Gastroesophageal sphincter (tissue), 4 donors: ENCODE measurements around the gene SENP1. TPM values are rescaled to one million over a fixed set of nuclear protein-coding genes. Genes with fewer than 3 reads are reported as not detected.

Experiments
- ATAC-seq: fragments of 150-250 bp; one replicate; pipeline ENCODE4 v1.9.1; 2016; ENCODE audit warnings: mild to moderate bottlenecking, moderate library complexity
- H3K27ac ChIP-seq, 4 donors: fragments of 200-600 bp; sonication (generic) in 3 of 4; 1 replicate in 3 of 4; 2 replicates in 1 of 4; pipeline ENCODE4 v1.5.1; 2016 to 2019
- H3K27me3 ChIP-seq: fragments of 200-600 bp; sonication (generic); one replicate; pipeline ENCODE4 v1.5.1; 2019
- H3K36me3 ChIP-seq, 2 donors: fragments of 200-600 bp; sonication (generic); one replicate each; pipeline ENCODE4 v1.5.1; 2019; ENCODE audit warnings: control low read depth in 1 of 2
- H3K4me1 ChIP-seq, 3 donors: fragments of 200-600 bp; sonication (generic); 1 replicate in 2 of 3; 2 replicates in 1 of 3; pipeline ENCODE4 v1.5.1; 2016 to 2019; ENCODE audit warnings: control low read depth in 2 of 3
- H3K4me3 ChIP-seq, 2 donors: fragments of 200-600 bp; sonication (generic); one replicate each; pipeline ENCODE4 v1.5.1; 2019; ENCODE audit warnings: mild to moderate bottlenecking in 1 of 2, moderate library complexity in 1 of 2
- H3K9me3 ChIP-seq, 3 donors: fragments of 200-600 bp; sonication (generic); one replicate each; pipeline ENCODE4 v1.5.1; 2017 to 2019; ENCODE audit warnings: control low read depth in 2 of 3
- EP300 ChIP-seq: sonication (generic); formaldehyde crosslinking; IDR thresholded peaks from one replicate; pipeline ENCODE4 v1.6.1; 2017; ENCODE audit warnings: antibody characterized with exemption, mild to moderate bottlenecking
- POLR2A ChIP-seq, 2 donors: fragments of 450-650 bp; IDR thresholded peaks; one replicate each; pipeline ENCODE4 v1.6.1; 2017; ENCODE audit warnings: antibody characterized with exemption in 2 of 2, mild to moderate bottlenecking in 2 of 2, moderate library complexity in 1 of 2
- POLR2AphosphoS5 ChIP-seq: sonication (generic); formaldehyde crosslinking; IDR thresholded peaks from one replicate; pipeline ENCODE4 v1.6.1; 2017; ENCODE audit warnings: antibody characterized with exemption
- WGBS, 2 donors: methylation state at CpG; one replicate each; pipeline ENCODE4 v1.1.5; 2018; ENCODE audit warnings: low coverage in 1 of 2; 5-methylcytosine and 5-hydroxymethylcytosine counted together
- total RNA-seq, 4 donors: library from RNA; depleted of rRNA; stranded (reverse); fragments of >200 nt; gene quantifications; one replicate each; pipeline ENCODE4 v1.1.0, GENCODE V29; 2016
- TF ChIP-seq, protein P1 (sequence below), 4 experiments: fragments of 200-600 bp in 2 of 4; fragments of 450-650 bp in 2 of 4; sonication (generic) in 1 of 4; IDR thresholded peaks; one replicate each; pipeline ENCODE4 v1.5.1; 2017 to 2019; ENCODE audit warnings: antibody characterized with exemption in 4 of 4, mild to moderate bottlenecking in 2 of 4, moderate library complexity in 2 of 4

The SENP1 gene
- total RNA-seq, 4 donors from 2014 or later = 17.3 to 23.8 (median 20.7) TPM

DNA sequence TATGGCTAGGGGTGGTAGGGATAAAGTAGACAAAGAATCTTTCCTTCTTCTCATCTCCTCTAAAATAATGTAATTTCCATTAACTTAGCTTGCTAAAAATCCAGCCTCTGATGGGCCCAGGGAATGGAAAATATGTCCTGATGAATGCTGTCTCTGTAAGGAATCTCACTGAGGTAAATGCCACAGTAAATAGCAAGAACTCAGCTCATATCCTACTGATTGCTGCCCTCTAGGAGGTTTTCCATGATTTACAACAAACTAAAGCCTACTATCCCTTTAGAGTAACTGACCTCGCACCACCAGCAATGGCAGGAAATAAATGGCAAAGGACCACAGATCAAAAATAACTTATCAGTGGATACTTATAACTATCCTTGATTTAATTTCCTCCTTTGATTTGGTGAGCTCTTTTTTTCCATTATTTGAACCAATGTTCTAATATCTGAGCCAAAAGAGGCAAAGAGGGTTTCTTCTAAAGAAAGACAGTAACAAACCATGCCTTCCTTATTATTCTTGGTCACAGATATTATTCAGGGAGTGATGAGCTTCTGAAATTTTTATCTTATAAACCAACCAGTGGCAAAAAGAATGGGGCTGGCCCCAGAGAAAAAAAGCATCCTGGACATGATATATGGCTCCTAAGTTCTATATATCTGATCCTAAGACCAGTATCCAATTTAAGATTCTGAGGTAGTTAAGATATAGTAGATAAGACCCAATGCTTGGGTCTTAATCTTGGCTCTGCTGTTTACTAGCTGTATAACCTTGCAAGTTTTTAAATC lies 43.8 kb downstream of the SENP1 start:
- Histone ChIP-seq H3K4me3 (no peak overlapping the region), H3K4me1 (no peaks in the 10 kb centered on the region), H3K27ac (no peak overlapping the region), H3K27me3 (no peaks in the 10 kb centered on the region), H3K36me3 (peaks cover 19 to 88% of the 10 kb centered on the region in 2 donors), H3K9me3 (no peaks in the 10 kb centered on the region)
- WGBS, 2 donors = 89 to 92% methylated on average over 1 of the region's 1 CpG
- TF ChIP-seq EP300 (no peak), POLR2A (IDR thresholded peaks at IDR 0.05) (no peak)
- TF ChIP-seq, protein P1, sequence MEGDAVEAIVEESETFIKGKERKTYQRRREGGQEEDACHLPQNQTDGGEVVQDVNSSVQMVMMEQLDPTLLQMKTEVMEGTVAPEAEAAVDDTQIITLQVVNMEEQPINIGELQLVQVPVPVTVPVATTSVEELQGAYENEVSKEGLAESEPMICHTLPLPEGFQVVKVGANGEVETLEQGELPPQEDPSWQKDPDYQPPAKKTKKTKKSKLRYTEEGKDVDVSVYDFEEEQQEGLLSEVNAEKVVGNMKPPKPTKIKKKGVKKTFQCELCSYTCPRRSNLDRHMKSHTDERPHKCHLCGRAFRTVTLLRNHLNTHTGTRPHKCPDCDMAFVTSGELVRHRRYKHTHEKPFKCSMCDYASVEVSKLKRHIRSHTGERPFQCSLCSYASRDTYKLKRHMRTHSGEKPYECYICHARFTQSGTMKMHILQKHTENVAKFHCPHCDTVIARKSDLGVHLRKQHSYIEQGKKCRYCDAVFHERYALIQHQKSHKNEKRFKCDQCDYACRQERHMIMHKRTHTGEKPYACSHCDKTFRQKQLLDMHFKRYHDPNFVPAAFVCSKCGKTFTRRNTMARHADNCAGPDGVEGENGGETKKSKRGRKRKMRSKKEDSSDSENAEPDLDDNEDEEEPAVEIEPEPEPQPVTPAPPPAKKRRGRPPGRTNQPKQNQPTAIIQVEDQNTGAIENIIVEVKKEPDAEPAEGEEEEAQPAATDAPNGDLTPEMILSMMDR (IDR thresholded peaks at IDR 0.05) = no peak
- no peak for ATAC-seq

DNA sequence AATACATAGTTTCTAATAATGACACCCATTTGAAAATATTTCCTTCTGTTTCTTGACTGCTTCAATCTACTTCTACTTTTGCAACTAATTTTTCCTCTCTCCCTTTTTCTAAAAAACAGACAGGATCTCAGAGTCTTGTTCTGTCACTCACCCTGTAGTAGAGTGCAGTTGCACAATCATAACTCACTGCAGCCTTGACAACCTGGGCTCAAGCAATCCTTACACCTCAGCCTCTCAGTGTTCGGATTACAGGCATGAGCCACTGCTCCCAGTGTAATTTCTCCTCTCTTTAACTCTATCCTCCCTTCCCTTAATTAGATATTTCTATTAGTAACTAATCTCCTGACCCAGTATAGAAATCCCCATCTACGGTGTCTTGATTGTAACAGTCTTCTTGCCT lies 45.4 kb downstream of the SENP1 start:
- peaks cover 19 to 73% of the 10 kb centered on the region in 2 donors for H3K36me3 ChIP-seq

DNA sequence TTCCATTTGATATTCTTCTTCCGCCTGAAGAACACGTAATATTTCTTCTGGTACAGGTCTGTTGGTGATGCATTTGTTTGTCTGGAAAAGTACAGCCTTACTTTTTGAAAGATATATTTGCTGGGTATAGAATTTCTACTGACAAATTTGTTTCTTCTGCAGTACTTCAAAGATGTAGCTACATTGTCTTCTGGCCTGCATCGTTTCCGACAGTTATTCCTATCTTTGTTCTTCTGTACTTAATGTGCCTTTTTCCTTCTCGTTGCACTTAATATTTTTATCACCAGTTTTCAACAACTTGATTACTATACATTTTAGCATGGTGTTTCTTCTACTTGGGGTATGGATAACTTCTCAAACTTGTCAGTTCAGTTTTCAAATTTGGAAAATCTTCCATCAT lies 47.1 kb downstream of the SENP1 start:
- H3K9me3 ChIP-seq = no peaks in the 10 kb centered on the region
- no peak for ATAC-seq
- peaks cover 18 to 64% of the 10 kb centered on the region in 2 donors for H3K36me3 ChIP-seq
- H3K4me3 ChIP-seq = no peak overlapping the region
- H3K27me3 ChIP-seq = no peaks in the 10 kb centered on the region
- TF ChIP-seq EP300 (no peak), POLR2AphosphoS5 (no peak), POLR2A (IDR thresholded peaks at IDR 0.05) (no peak)
- TF ChIP-seq, protein P1 (IDR thresholded peaks at IDR 0.05) = no peak
- no peak overlapping the region for H3K27ac ChIP-seq
- 99 to 100% methylated on average over 5 of the region's 5 CpGs for WGBS, 2 donors
- no peaks in the 10 kb centered on the region for H3K4me1 ChIP-seq

More for the DNA sequence above, 45.4 kb downstream of the SENP1 start:
- ATAC-seq = no peak
- no peak for TF ChIP-seq POLR2AphosphoS5
- TF ChIP-seq EP300 = no peak
- TF ChIP-seq POLR2A (IDR thresholded peaks at IDR 0.05) = no peak
- TF ChIP-seq, protein P1 (IDR thresholded peaks at IDR 0.05) = no peak
- Histone ChIP-seq H3K27me3 (no peaks in the 10 kb centered on the region), H3K4me3 (no peak overlapping the region), H3K4me1 (no peaks in the 10 kb centered on the region), H3K27ac (no peak overlapping the region), H3K9me3 (no peaks in the 10 kb centered on the region)
- 94 to 100% methylated on average over 2 of the region's 2 CpGs for WGBS, 2 donors

DNA sequence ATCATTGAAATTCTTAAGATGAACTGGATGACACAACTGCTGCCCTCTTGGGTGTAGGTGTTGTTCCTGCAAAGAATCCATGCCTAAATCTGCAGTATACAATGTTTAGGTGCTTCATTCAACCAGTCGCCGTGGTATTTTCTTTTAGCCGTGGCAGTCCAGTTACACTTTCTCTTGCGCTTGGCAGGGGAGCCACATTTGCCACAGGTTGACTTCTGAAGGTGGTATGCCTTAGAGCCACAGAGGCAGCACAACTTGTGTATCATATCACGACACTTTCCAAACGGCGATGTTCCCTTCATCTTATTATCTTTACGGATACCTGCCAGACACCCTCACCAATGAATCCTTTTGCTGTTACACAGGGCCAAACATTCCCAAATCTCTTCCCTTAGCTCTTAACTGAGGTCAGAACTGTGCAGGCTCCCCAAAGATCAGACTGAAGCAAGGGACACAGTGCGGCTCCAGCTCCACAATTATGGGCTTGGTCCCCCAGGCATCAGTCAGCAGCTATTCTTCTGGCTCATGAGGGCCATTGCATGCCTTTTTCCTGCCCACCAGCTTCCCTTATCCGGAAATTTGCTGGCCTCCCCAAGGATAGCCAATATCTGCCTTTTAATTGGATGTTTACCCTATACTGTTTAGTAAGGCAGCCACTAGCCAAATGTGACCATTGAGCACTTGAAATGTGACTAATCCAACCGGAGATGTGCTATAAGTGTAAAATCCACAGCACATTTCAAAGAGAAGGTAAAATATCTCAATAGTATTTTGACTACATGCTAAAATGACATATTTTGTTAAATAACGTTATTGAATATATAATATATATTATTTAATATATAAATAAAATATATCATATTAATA lies 50.7 kb downstream of the SENP1 start:
- TF ChIP-seq EP300 = no peak
- TF ChIP-seq, protein P1 (IDR thresholded peaks at IDR 0.05) = no peak
- TF ChIP-seq POLR2AphosphoS5 = no peak
- no peak for TF ChIP-seq POLR2A (IDR thresholded peaks at IDR 0.05)
- no peaks in the 10 kb centered on the region for H3K27me3 ChIP-seq
- 90% methylated on average over 10 to 12 of the region's 12 CpGs for whole genome bisulfite sequencing, 2 donors
- H3K9me3 ChIP-seq = no peaks in the 10 kb centered on the region
- no peak for ATAC-seq
- no peak overlapping the region for H3K27ac ChIP-seq
- no peaks in the 10 kb centered on the region for H3K4me1 ChIP-seq
- H3K36me3 ChIP-seq = peaks cover 8 to 39% of the 10 kb centered on the region in 2 donors
- no peak overlapping the region for H3K4me3 ChIP-seq
